NCI-H2196 (cell line): ENCODE data around the gene BRME1.

ENCODE experiments used
- DNase-seq: peaks from one replicate; lab custom pipeline; 2025; ENCODE audit not compliant: unreplicated experiment; lab: John Stamatoyannopoulos, UW

The BRME1 gene

DNA sequence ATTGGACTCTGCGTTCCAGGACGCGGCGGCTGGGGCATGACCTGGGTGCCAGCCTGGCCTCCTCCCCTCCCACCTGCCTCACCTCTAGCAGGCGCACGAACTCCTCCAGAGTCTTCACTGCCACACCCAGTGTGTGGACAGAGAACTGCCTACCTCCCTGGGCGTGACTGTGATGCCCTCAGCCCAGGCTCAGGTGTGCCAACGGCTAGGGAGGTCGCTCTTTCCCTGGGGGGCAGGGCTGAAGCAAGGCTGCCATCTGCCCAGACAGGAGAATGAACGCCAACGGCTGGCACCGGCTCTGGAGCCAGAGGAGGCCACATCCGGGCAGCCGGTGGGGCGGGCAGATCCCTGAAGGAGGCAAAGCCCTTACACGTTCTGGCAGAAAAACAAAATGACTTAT lies 17.6 kb downstream of the BRME1 start:
- peak; percentile 88 for DNase-seq

DNA sequence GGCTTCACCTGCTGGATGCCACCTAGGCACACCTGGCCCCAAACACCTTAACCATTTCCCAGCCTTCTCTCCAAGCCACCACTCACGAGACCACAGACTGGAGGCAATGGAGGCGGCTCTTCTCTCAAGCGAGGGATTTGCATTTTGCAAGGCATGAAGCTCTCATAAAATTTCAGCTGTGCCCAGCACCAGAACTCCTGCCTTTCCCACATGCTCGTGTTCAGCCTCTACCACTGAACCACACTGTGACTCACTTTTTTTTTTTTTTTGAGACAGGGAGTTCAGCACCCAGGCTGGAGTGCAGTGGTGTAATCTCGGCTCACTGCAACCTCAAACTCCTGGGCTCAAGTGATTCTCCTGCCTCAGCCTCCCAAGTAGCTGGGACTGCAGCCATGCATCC lies 18.4 kb downstream of the BRME1 start:
- no peak for DNase-seq

DNA sequence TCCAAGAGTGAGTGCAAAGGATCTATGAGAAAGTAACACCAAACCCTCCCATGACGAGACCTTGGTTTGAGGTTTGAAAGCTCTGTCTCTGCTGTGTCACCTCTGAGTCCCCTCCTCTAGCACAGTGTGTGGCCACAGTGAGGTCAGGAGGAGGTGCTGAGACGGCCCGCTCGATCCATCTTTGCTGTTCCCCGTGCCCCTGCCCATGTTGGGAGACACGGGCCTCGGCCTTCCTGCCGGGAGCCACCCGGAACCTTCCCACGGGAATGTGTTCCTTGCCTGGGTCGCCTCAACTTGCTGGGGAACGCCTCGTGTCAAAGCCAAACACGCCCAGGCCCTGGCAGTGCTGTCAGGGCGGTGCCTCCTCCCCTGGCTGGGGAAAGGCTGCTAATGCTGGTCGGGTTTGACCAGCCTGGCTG lies 18.9 kb downstream of the BRME1 start:
- no peak for DNase-seq

DNA sequence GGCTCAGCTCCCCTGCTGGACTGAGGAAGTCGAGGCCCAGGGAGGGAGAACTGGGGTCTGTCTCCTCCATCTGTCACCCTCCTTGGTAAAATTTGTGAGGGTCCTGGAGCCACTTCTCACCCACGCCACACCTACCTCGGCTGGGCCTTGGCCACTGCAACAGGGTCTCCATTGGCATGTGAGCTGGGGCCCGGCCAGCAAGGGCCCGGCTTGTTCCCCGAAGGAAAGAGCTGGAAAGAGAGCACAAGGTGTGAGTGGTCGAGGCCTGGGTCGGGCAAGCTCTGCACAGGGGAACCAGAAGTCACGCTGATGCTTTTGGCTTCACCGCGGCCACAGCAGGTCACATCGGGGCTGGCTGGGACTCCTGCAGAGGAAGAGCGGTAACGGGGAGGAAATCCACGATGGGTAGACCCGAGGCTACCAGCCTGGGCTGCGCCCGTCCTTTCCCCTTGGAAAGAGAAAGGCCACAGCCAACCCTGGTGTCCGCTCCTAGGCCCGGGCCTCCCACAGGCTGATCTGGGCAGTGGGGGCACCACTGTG lies 20.0 kb downstream of the BRME1 start:
- DNase-seq, result no peak

DNA sequence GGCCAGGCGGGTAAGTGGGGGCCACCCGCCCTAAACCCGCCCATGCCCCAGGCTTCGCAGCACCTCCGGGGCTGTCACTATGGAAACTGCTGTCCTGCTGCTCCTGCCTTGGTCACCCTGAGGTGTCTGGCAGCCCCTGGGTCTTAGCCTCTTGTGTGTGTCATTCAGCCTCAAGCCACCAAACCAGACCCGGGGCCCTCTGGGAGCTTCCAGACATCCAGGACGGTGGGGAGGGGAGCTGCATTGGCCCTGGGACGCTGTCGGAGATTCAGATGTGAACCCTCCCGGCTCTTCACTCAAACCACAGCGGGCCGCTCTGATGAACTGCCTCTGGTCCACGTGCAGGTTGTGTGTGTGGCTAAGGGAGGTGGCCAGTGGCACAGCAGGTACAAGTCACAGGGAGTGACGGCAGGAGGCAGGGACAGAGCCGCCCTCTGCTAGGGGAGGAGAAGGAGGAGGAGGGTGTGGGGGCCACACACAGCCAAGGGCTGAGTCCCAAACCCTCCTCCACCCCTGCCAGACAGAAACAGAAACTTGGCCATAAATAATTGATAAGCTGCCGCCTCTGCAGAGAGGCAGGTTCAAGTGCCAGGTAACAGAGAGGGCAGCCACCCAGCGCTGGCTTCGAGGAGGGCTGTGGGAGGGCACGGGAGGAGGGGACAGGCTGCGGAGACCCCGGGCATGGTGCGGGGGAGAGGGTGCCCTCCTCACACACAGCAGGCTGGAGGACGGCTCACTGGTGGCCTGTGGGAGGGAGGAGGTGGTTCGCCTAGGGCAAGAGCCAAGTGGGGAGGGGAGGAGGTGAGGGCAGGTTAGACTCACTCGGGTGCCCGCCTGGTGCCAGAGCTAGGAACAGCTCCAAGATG lies 21.0 kb downstream of the BRME1 start:
- no peak for DNase-seq

DNA sequence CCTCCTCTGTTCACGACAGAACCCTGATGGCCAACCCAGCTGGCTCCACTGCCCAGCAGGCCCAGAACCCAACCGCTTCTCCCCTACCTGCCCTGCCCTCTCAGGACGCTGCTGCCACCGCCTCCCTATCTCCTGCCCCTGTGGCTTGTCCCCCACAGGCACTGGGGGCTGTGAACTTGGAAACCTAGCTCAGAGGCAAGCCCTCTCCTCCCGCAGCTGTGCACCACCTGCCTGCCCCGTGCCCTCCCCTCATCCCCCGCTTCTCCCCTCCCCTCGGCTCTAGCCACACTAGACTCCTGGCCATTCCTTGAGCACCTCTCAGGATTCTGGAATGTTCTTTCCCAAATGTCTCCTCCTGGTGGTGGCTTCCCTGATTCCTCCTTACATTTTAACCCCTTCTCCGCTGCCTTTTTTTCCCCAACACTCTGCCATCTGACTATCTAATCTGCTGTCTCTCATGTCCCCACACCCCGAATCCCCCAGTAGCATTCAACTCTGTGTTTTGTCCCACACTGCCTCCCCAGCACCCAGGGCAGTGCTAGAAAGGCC lies 22.3 kb downstream of the BRME1 start:
- DNase-seq, result no peak

DNA sequence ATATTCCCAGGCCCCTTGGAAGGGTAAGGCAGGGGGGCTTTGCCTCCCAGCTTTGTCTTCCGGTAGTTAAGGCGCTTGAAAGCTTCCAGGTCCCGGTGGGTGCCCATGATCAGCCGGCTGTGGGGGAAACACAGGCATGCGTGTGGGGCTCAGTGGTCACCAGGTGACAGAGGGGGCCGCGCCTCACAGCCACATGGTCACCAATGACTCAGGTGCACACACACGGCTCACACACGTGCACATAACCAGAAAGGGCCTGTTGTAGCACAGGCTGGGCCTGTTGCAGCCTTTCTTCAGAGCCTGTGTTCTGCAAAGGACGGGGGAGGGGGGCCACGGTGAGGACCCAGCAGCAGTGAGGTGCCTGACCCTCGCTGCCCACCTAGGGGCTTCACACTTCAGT lies 23.1 kb downstream of the BRME1 start:
- no peak for DNase-seq

DNA sequence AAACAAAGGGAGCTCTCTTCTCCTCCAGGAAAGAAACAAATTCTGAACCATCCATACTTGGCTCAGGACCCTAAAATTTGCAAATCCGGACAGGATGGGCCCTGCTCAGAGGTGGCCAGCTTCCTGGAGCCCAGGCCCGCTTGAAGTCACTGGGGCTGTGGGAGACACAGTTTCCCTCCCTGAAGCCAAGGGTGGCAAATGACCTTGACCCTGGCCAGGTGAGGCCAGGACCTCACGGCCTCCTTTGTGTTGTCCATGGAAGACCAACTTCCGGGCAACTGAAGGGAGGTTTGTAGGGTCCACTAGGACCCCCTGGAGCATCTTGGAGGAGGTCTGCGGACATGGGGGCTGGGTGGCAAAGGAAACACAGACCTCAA lies 23.5 kb downstream of the BRME1 start:
- no peak for DNase-seq

DNA sequence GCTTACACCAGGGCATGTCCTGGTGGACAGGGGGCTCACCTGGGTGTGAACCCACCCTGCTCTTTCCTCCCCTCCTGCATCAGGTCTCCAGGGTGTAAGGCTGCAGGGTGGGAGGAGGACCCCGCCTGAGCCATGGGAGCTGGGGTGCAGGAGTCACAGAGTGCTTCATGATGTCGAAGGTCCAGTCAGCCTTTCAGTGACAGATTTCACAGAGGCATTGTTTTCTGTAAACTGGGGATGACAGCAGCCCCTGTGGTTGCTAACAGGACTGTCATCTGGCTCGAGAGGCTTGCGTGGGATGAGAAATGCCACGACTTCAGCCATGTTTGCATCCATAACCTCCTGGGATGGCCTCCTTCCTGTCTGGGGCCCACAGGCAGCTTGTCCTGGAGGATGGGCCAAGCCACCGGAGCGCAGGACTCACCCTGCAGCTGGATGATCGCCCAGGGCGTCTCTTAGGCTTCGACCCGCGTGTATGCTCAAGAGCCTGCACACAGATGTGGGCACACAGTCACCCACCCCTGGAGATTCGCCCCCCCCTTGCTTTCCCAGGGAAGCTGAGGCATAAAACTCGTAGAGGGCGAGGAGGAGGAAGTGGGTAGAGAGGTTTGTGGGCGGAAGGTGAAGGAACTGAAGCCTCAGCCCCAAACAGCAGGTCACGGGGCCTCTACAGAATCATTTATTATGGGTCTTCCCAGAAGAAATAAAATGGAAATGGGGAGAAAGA lies 24.1 kb downstream of the BRME1 start:
- DNase-seq, result peak; percentile 46

DNA sequence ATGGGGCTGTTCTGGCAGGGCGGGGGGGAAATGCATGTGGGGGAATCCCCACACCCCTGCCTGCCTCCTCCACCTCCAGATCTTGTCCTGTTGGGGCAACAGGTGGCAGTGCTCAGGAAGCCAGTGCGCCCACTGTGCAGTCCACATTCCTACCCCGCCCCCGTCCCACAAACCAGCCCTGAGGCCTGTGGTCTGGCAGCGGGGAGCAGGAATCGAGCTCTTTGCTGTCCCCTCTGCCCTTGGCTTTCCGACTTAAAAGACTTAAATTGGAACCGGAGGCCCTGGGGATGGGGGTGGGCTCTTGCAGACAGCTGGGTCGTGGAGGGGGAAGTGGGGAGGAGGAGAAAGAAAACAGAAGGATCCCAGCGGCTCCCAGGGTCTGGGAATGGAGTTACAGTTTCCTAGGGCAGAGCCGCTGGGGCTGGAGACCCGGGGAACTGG lies 24.6 kb downstream of the BRME1 start:
- DNase-seq, result no peak

DNA sequence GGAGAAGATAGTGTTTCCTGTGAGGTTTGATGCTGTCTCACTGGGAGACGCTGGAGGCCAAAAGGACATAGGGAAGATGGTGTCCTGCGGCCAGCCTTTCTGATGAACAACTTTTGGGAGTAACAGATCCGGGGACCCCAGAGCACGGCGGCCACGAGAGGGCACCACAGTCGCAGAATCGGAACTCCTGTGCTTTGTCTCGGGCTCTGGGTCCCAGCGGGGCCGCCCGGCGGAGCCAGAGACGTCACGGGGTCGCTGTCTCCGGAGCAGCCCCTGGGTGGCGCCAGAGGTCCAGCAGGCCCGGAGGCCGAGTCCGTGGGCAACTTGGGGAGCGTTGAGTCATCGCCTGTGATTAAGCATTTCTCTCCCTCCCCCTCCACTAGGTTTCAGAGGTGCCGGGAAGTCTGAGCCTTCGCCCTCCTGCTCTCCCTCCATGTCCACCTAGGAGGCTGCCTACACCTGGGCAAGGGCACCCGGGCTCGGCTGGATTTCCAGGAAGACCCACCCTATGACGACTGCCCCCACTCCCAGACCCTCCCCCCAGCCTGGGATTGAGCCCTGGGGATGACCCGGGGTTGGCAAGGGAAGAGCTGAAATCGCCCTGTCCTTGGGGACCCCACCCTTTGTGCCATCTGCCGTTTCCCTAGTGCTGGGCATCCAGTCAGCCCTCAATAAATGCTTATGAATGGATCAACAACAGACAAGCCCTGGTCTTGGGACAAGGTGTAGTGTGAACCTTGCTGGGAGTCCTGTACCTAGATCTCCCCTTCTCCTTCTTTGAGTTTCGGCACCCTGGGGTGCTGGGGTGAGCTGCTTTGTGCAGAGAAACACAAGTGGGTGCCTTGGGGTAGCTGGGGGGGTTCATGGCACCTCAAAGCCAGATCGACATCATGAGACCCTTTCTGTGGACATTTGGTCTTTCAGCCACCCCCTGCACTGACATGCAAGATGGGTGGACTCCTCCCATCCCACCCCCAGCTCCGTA lies 25.6 kb downstream of the BRME1 start:
- DNase-seq, result peak; percentile 97

DNA sequence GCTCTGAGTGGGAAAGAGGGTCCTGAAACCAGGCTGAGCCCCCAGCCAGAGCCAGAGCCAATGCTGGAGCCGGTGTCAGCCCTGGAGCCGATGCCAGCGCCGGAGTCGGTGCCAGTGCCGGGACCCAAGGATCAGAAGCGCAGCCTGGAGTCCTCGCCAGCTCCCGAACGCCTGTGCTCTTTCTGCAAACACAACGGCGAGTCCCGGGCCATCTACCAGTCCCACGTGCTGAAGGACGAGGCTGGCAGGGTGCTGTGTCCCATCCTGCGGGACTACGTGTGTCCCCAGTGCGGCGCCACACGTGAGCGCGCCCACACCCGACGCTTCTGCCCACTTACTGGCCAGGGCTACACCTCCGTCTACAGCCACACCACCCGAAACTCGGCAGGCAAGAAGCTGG lies 28.6 kb downstream of the BRME1 start:
- DNase-seq, result no peak

DNA sequence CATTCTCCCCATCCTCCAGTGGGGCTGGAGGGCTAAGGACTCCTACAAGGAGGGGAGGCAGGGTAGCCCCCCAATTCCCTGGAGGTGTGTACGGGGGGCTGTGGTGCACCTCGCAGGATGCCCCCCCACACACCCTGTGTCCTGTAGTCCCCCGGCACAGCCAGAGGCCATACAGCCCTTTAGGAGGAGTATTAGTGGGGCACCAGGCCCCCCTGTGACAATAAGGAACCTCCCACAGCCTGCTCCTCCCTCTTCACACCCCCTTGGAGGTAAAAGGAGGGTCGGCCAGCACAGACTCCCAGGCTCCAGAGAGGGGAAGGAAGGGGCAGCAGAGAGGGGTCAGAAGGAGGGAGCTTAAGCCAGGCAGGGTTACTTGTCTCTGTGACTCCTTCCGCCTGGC lies 29.1 kb downstream of the BRME1 start, which contains the start of gene NANOS3:
TSS of gene NANOS3 (plus strand) at position 301 of the 400 bp plus-strand sequence. CDS start 115 bp downstream, outside the sequence.
- DNase-seq, result no peak

DNA sequence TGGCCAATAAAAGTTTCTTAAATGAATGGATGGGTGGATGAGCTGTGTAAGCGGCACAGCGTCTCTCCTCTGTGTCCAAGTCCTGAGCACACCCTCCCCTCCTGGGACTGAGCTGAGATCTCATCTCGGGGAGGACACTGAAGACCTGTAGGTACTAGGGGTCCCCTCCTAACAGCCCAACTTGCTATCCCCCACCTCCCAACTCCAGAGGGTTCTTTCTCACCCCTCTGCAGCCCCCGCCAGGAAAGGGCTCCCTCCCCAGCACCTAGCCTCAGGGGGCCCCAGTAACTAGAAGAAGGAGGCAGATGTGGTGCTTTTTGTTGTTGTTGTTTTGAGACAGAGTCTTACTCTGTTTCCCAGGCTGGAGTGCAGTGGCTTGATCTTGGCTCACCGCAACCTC lies 30.1 kb downstream of the BRME1 start:
- no peak for DNase-seq

DNA sequence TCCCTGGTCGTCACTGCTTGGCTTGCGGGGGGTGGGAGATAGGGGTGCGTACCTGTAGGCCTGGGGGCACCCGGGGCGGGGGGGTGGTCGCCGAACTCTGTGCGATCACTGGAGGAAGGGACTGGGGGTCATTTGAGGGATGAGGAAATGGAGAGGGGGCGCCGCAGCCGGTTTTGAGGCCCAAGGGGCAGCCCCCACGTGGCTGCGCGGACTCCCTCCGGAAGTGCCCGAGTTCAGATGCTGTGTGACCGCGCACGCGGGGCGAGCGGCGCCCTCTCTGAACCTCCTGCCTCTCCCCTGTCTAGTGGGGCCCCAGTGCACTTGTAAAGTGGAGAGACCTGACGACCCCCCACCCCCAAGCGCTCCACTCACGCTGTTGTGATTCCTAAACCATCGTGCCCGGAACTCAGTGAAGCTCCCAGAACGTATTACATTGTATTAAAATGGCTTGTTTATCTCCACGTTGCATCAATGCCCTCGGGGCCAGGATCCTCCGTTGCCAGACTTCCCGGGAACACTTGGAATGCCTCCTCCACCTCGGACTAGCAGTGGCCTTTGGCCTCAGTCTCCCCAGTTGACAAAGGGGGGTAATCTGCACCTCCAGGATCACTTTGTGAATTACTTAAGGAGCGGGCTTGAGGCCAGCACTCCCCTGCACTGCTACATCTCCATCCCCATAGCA lies 31.9 kb downstream of the BRME1 start:
- DNase-seq, result no peak

DNA sequence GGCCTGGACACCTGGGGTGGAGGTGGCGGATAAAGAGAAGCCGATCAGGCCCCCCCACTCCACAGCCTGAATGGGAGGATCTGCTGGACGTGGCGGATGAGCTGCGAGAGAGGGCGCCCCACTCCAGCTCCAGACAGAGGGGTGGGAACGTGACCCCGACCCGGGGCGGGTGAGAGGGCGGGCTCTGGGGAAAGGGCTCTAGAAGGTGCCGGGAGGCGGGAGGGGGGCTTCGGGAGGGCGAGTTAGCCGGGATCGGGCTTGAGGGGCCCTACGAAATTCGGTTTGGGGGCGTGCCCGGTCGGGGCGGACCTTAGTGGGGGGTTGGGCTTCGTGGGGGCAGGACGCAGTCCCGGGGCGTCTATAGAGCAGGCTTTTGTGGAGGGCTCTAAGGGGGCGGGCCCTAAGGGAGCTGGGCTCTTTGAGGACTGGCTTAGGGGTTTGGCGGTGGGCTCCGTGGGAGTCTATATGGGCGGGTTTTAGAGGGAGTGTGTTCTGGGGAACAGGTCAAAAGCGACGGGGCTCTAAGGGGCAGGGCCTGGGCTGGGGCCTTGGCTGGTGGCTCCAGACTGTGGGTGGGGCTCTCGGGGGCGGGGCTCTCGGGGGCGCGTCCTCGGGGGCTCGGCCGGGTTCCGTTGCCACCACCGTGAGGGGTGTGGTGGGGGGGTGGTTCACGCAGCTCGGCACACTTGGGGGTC lies 33.1 kb downstream of the BRME1 start:
- DNase-seq, result no peak

DNA sequence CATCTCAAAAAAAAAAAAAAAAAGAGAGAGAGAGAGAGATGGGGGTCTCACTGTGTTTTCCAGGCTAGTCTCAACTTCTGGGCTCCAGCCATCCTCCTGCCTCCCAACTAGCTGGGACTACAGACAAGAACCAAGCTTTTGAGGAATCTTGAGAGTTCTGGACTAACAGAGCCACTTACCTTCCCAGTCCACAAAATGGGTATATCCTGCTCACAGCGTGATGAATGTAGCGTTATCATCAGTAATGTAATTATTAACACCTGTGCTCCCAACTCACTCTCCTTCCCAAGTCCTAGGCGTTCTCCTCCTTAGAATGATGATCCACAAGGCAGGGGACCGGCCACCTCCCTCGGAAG lies 33.6 kb downstream of the BRME1 start:
- no peak for DNase-seq

DNA sequence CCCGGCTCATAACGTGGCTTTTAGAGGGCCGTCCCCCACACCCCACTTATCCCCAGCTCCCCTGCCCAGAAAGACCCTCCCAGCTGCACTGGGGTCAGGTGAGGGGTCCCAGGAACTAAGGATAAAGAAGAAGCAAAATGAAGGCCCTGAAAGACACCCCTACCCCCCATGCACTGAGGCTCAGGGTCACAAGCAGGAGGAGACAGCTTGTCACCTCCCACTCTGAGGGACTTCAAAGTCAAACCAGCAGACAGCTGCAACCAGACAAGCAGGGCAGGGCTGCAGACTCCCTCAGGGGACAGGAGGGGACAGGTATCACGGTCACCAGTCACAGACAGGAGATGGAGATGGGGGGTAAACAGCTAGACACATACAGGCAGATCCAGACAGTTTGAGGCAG lies 35.0 kb downstream of the BRME1 start:
- DNase-seq, result no peak

DNA sequence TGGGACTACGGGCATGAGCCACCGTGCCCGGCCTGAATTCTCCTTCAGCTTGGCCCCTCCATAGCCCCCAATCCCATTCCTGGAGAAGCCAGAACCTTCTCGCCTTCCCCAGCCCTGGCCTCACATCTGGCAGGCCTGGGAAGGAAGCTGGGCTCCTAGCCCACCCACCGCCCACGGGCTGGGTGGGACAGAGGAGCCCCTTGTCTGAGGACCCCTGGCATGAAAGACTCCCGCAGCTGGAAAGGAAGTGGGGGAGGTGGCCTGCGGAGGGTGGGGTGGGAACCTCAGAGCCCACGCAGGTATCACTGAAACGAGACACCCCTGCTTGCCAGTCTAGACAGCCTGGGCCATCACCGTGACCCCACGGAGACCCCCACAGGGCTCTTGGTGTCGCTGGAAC lies 36.6 kb downstream of the BRME1 start:
- DNase-seq, result no peak
